Left lung (tissue), 10 donors: ENCODE data around the gene CLIP1. TPM values are rescaled to one million over a fixed set of nuclear protein-coding genes. Genes with fewer than 3 reads are reported as not detected.
"Not testable (repeated sequence)": the region's sequence is repeated elsewhere in the genome, so short reads cannot be mapped to it uniquely, and the experiment has no call there.

Experiments used
- ATAC-seq: fragments of 200-7000 bp; cut with Tn5 transposase; one replicate; pipeline ENCODE4 v1.9.1; 2020; ENCODE audit warnings: moderate library complexity
- DNase-seq, 4 donors: peaks; one replicate each; pipeline ENCODE4 v3.0.0-alpha.2; 2013 to 2020
- H3K27ac ChIP-seq, 2 donors: fragments of 200-600 bp; sonication (generic) in 1 of 2; one replicate each; pipeline versions ENCODE4 v1.5.0 to v1.8.0; 2020 to 2021
- H3K27me3 ChIP-seq, 2 donors: fragments of 200-600 bp; sonication (generic) in 1 of 2; one replicate each; pipeline versions ENCODE4 v1.5.0 to v1.8.0; 2020 to 2021
- H3K36me3 ChIP-seq, 2 donors: fragments of 200-600 bp; sonication (generic) in 1 of 2; one replicate each; pipeline versions ENCODE4 v1.5.0 to v1.8.0; 2020 to 2021
- H3K4me1 ChIP-seq, 2 donors: fragments of 200-600 bp; one replicate each; pipeline ENCODE4 v1.8.0; 2021
- H3K4me3 ChIP-seq, 2 donors: fragments of 200-600 bp; sonication (generic) in 1 of 2; one replicate each; pipeline versions ENCODE4 v1.5.0 to v1.8.0; 2020 to 2021; ENCODE audit warnings: mild to moderate bottlenecking in 1 of 2
- H3K9me3 ChIP-seq, 2 donors: fragments of 200-600 bp; sonication (generic) in 1 of 2; one replicate each; pipeline versions ENCODE4 v1.5.0 to v1.8.0; 2020 to 2021
- intact Hi-C, 2 donors: fragments of 100-400 bp; cut with DNase I; formaldehyde crosslinking; loops; one replicate each; pipeline versions ENCODE4 v1.11.2 to v1.14.2; 2022
- polyA plus RNA-seq, 6 donors: library from polyadenylated mRNA; unstranded; fragments of 120-200 nt; gene quantifications; one replicate each; pipeline ENCODE4 v1.2.1, GENCODE V29; 2013; ENCODE audit not compliant: insufficient read length in 6 of 6
- total RNA-seq, 2 donors: library from RNA; stranded (reverse); fragmentation: NEBNext Ultra II Directional; extraction: Animal tissue kit (Norgen Biotek cat#: 25700); gene quantifications; one replicate each; pipeline ENCODE4 v1.2.1, GENCODE V29; 2021
- TF ChIP-seq, protein P1 (sequence below), 2 donors: fragments of 200-600 bp; sonication (generic) in 1 of 2; IDR thresholded peaks; one replicate each; pipeline versions ENCODE4 v1.5.0 to v1.8.0; 2021; ENCODE audit warnings: antibody characterized with exemption in 2 of 2
- donor health status: DM: no; HTN: yes; CAD: no.
- donor health status: DM: no; HTN: no; CAD: no.

The CLIP1 gene
- total and polyA plus RNA-seq, 8 donors: 31.2 to 104 (median 33.4) TPM

DNA sequence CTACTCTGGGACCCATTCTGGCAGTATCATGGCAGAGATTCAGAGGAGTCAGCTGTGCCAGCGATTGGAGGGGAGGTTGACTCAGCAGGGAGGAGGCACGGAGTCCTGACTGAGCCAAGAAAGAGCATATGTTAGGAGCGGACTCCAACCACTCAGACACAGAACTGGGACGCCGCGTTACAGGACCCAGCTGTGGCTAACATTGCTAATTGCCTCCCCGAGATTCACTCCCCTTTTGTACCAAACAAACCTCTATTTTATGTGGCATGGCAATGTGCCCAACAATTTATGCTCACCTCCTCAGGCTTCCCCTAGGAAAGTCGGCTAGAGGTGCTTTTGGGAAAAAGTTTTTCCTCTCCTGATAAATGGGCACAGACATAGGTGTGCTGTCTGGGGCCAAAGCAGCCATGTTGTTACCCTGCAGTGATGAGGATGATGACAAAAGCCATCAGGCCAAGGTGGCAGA is 15.2 kb upstream of the CLIP1 start:
- no peaks in the 10 kb centered on the region for H3K36me3 ChIP-seq
- H3K4me3 ChIP-seq: no peak overlapping the region
- intact Hi-C loops: no loop called here
- no peaks in the 10 kb centered on the region for H3K4me1 ChIP-seq
- DNase-seq (peak in 3 of 4 donors; percentile 47 to 78 (median 55)), ATAC-seq (peak; percentile 82)
- H3K27ac ChIP-seq: peak overlapping the region in 1 of 2 donors; percentile 48
- no peaks in the 10 kb centered on the region for H3K27me3 ChIP-seq
- no peaks in the 10 kb centered on the region for H3K9me3 ChIP-seq
- TF ChIP-seq, protein P1, sequence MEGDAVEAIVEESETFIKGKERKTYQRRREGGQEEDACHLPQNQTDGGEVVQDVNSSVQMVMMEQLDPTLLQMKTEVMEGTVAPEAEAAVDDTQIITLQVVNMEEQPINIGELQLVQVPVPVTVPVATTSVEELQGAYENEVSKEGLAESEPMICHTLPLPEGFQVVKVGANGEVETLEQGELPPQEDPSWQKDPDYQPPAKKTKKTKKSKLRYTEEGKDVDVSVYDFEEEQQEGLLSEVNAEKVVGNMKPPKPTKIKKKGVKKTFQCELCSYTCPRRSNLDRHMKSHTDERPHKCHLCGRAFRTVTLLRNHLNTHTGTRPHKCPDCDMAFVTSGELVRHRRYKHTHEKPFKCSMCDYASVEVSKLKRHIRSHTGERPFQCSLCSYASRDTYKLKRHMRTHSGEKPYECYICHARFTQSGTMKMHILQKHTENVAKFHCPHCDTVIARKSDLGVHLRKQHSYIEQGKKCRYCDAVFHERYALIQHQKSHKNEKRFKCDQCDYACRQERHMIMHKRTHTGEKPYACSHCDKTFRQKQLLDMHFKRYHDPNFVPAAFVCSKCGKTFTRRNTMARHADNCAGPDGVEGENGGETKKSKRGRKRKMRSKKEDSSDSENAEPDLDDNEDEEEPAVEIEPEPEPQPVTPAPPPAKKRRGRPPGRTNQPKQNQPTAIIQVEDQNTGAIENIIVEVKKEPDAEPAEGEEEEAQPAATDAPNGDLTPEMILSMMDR (IDR thresholded peaks at IDR 0.05): no peak

DNA sequence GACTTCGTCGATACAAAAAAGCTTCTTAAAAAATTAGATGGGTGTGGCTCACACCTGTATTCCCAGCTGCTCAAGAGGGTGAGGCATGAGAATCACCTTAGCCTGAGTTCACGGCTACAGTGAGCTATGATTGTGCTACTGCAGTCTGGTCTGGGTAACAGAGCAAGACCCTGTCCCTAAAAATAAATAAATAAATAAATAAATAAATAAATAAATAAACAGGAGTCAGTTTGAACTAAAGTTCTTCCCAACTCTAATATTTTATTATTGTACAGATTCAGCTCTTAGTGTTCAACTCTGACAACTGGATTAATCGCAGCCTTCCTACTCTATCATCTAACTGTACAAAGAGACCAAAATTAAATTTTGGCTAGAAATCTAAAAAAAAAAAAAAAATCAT is 12.7 kb upstream of the CLIP1 start:
- no peak for DNase-seq
- TF ChIP-seq, protein P1 (IDR thresholded peaks at IDR 0.05): no peak
- H3K9me3 ChIP-seq: no peaks in the 10 kb centered on the region
- H3K4me3 ChIP-seq: no peak overlapping the region
- no peak overlapping the region for H3K27ac ChIP-seq
- no peak for ATAC-seq
- no peaks in the 10 kb centered on the region for H3K36me3 ChIP-seq
- no peaks in the 10 kb centered on the region for H3K27me3 ChIP-seq
- no peaks in the 10 kb centered on the region for H3K4me1 ChIP-seq
- intact Hi-C loops: no loop called here

DNA sequence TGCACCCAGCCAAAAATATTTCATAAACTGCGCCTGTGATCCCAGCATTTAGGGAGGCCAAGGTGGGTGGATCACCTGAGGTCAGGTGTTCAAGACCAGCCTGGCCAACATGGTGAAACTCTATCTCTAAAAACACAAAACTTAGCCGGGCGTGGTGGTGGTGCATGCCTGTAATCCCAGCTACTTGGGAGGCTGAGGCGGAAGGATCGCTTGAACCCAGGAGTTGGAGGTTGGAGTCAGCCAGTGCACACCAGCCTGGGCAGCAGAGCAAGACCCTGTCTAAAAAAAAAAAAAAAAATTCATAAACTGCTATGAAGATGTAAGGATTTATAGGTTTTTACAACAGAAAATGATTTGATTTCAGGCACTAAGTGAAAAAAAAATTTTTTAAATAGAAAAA is 6.6 kb upstream of the CLIP1 start:
- H3K4me1 ChIP-seq, H3K4me3 ChIP-seq, H3K9me3 ChIP-seq, ATAC-seq, H3K36me3 ChIP-seq, H3K27ac ChIP-seq, DNase-seq, H3K27me3 ChIP-seq, intact Hi-C loops: not testable (repeated sequence)

DNA sequence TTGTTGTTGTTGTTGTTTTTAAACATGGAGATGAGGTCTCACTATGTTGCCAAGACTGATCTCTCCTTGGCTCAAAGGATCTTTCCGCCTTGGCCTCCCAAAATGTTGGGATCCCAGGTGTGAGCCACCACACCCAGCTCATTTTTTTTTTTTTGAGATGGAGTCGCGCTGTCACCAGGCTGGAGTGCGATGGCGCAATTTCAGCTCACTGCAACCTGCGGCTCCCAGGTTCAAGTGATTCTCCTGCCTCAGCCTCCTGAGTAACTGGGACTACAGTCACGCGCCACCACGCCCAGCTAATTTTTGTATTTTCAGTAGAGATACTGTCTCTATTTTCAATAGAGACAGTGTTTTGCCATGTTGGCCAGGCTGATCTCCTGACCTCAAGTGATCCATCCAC is 4.9 kb upstream of the CLIP1 start:
- no peaks in the 10 kb centered on the region for H3K27me3 ChIP-seq
- no peak overlapping the region for H3K4me3 ChIP-seq
- DNase-seq (no peak), ATAC-seq (no peak)
- no peaks in the 10 kb centered on the region for H3K9me3 ChIP-seq
- TF ChIP-seq, protein P1 (IDR thresholded peaks at IDR 0.05): no peak
- H3K4me1 ChIP-seq: peaks cover 7 to 14% of the 10 kb centered on the region in 2 donors
- intact Hi-C loops: no loop called here
- H3K27ac ChIP-seq: no peak overlapping the region
- no peaks in the 10 kb centered on the region for H3K36me3 ChIP-seq

DNA sequence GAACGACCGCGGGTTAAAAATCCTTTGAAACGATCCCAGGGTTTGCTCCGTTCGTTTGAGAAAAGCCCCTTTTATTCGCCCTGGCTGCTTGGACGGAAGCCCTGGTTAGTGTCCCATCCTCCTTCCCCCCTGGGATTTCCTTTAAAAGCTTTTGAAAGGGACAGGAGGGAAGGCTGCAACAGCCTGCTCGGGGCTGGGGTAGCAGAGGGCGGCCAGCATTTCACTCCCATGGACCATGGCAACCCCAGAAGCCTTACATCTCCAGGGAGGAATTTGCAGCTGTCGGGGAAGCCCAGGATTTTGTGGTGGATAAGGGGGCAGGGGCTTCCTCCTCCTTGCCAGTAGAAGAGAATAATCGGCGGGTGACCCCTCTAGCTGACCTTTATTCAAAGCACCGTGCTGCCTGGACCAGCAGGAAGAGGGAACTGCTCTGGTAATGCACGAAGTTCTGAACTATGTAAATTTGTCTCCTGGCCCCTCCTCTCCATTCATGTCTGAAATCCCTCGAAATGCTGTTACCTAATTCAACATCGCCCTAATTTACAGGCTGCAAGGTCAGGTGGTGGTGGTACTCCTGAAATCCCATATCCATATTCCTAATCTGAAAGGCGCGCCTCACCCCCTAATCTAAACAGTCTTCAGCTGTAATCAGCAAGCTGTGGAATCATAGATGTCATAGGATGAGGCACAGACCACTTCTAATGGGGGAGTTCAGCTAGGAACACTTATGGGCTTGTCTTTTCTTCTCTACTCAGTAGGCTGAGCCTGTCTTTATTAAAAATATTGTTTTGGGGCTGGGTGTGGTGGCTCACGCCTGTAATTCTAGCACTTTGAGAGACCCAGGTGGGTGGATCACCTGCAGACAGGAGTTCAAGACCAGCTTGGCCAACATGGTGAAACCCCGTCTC is 1.0 kb upstream of the CLIP1 start:
- H3K36me3 ChIP-seq: no peaks in the 10 kb centered on the region
- no peaks in the 10 kb centered on the region for H3K27me3 ChIP-seq
- intact Hi-C loops: no loop called here
- peak; percentile 26 for ATAC-seq
- DNase-seq: peak in 3 of 4 donors; percentile 22 to 39 (median 37)
- H3K4me3 ChIP-seq: peak overlapping the region; percentile 33 to 90
- TF ChIP-seq, protein P1 (IDR thresholded peaks at IDR 0.05): no peak
- H3K9me3 ChIP-seq: no peaks in the 10 kb centered on the region
- H3K4me1 ChIP-seq: peaks cover 17 to 43% of the 10 kb centered on the region in 2 donors
- H3K27ac ChIP-seq: peak overlapping the region; percentile 75 to 85
